Neural cell (in vitro differentiated cells): ENCODE results near the gene BHLHA15. TPM values are rescaled to one million over a fixed set of nuclear protein-coding genes. Genes with fewer than 3 reads are reported as not detected.

Experiments used
- H2AFZ ChIP-seq: fragments of 200-600, 300-800 bp; sonication (generic), shearing (Covaris generic); 2 replicates; pipeline ENCODE4 v1.6.0; 2014; ENCODE audit warnings: low read depth, mild to moderate bottlenecking, antibody characterized with exemption, low read length, moderate library complexity
- H3F3A ChIP-seq: fragments of 200-600 bp; shearing (Covaris generic); 2 replicates; pipeline ENCODE4 v1.6.1; 2016; ENCODE audit warnings: mild to moderate bottlenecking, moderate library complexity, mixed read lengths, antibody characterized with exemption, low read length; ENCODE audit not compliant: insufficient read depth, poor library complexity, severe bottlenecking
- H3K27ac ChIP-seq: fragments of 200-600, 300-800 bp; sonication (generic), shearing (Covaris generic); 2 replicates; pipeline ENCODE4 v1.5.1; 2014; ENCODE audit warnings: mild to moderate bottlenecking, low read length, moderate library complexity
- H3K27me3 ChIP-seq: fragments of 300-800, 200-600 bp; sonication (generic), shearing (Covaris generic); 2 replicates; pipeline ENCODE4 v1.6.0; 2014; ENCODE audit warnings: mild to moderate bottlenecking, low read depth, low read length, moderate library complexity; ENCODE audit not compliant: insufficient read depth
- H3K36me3 ChIP-seq: fragments of 300-800, 200-600 bp; sonication (generic), shearing (Covaris generic); 2 replicates; pipeline ENCODE4 v1.5.1; 2014; ENCODE audit warnings: mild to moderate bottlenecking, antibody characterized with exemption, low read length, moderate library complexity; ENCODE audit not compliant: insufficient read depth
- H3K4me2 ChIP-seq: fragments of 300-800, 200-600 bp; sonication (generic), shearing (Covaris generic); 2 replicates; pipeline ENCODE4 v1.6.0; 2014; ENCODE audit warnings: mild to moderate bottlenecking, low read length
- H3K4me3 ChIP-seq: fragments of 300-800, 200-600 bp; sonication (generic), shearing (Covaris generic); 2 replicates; pipeline ENCODE4 v1.5.1; 2014; ENCODE audit warnings: mild to moderate bottlenecking, low read length, moderate library complexity
- H3K79me2 ChIP-seq: fragments of 200-600 bp; shearing (Covaris generic); replicated peaks from 2 replicates; pipeline ENCODE4 v1.6.0; 2014; ENCODE audit warnings: mild to moderate bottlenecking, low read length, moderate library complexity; ENCODE audit not compliant: insufficient read depth
- H3K9ac ChIP-seq: fragments of 300-800, 200-600 bp; sonication (generic), shearing (Covaris generic); 2 replicates; pipeline ENCODE4 v1.6.1; 2016; ENCODE audit warnings: mild to moderate bottlenecking, low read length, mixed read lengths
- H3K9me2 ChIP-seq: fragments of 200-600 bp; shearing (Covaris generic); 2 replicates; pipeline ENCODE4 v1.6.1; 2016; ENCODE audit warnings: mild to moderate bottlenecking, low read length, mixed read lengths; ENCODE audit not compliant: insufficient read depth
- H3K9me3 ChIP-seq: fragments of 200-600, 300-800 bp; sonication (generic), shearing (Covaris generic); 2 replicates; pipeline ENCODE4 v1.6.1; 2016; ENCODE audit warnings: mild to moderate bottlenecking, mixed run types, low read length, moderate library complexity, mixed read lengths
- H4K20me1 ChIP-seq: fragments of 200-600 bp; shearing (Covaris generic); 2 replicates; pipeline ENCODE4 v1.6.1; 2016; ENCODE audit warnings: mild to moderate bottlenecking, mixed run types; ENCODE audit not compliant: insufficient read depth
- EP300 ChIP-seq: fragments of 450-650 bp; conservative IDR thresholded peaks from 2 replicates; pipeline ENCODE4 v1.6.1; 2014; ENCODE audit warnings: antibody characterized with exemption, mild to moderate bottlenecking, moderate library complexity; ENCODE audit not compliant: poor library complexity, severe bottlenecking
- EZH2 ChIP-seq: fragments of 200-600, 300-800 bp; shearing (Covaris generic), sonication (generic); IDR thresholded peaks from 2 replicates; pipeline ENCODE4 v1.6.1; 2014; ENCODE audit warnings: antibody characterized with exemption, low read length, borderline replicate concordance, mild to moderate bottlenecking; ENCODE audit not compliant: insufficient read depth, poor library complexity, severe bottlenecking
- MXI1 ChIP-seq: fragments of 450-650 bp; conservative IDR thresholded peaks from 2 replicates; pipeline ENCODE4 v1.6.1; 2014; ENCODE audit warnings: antibody characterized with exemption, mild to moderate bottlenecking; ENCODE audit not compliant: poor library complexity, severe bottlenecking
- POLR2AphosphoS5 ChIP-seq: IDR thresholded peaks from 2 replicates; pipeline ENCODE4 v1.6.1; 2012
- RAD21 ChIP-seq: fragments of 450-650 bp; conservative IDR thresholded peaks from 2 replicates; pipeline ENCODE4 v1.6.1; 2014; ENCODE audit warnings: antibody characterized with exemption, mild to moderate bottlenecking, moderate library complexity
- SMC3 ChIP-seq: fragments of 450-650 bp; conservative IDR thresholded peaks from 2 replicates; pipeline ENCODE4 v1.6.1; 2014; ENCODE audit warnings: antibody characterized with exemption, mild to moderate bottlenecking, moderate library complexity; ENCODE audit not compliant: poor library complexity
- TAF1 ChIP-seq: IDR thresholded peaks from 2 replicates; pipeline ENCODE4 v1.6.1; 2012; ENCODE audit warnings: low read depth
- polyA plus RNA-seq: library from polyadenylated mRNA; depleted of rRNA; stranded (reverse); fragments of >200 nt; gene quantifications from 2 replicates; pipeline ENCODE4 v1.2.3, GENCODE V29; 2014
- TF ChIP-seq, protein P1 (sequence below): fragments of 450-650 bp; IDR thresholded peaks from 2 replicates; pipeline ENCODE4 v1.5.1; 2014; ENCODE audit warnings: antibody characterized with exemption, mild to moderate bottlenecking, moderate library complexity; ENCODE audit not compliant: poor library complexity, severe bottlenecking
- TF ChIP-seq, protein P2 (sequence below): IDR thresholded peaks from 2 replicates; pipeline ENCODE4 v1.6.1; 2012; ENCODE audit warnings: borderline replicate concordance

BHLHA15 gene
- polyA plus RNA-seq, 1 donor from 2014 or later: not detected

DNA sequence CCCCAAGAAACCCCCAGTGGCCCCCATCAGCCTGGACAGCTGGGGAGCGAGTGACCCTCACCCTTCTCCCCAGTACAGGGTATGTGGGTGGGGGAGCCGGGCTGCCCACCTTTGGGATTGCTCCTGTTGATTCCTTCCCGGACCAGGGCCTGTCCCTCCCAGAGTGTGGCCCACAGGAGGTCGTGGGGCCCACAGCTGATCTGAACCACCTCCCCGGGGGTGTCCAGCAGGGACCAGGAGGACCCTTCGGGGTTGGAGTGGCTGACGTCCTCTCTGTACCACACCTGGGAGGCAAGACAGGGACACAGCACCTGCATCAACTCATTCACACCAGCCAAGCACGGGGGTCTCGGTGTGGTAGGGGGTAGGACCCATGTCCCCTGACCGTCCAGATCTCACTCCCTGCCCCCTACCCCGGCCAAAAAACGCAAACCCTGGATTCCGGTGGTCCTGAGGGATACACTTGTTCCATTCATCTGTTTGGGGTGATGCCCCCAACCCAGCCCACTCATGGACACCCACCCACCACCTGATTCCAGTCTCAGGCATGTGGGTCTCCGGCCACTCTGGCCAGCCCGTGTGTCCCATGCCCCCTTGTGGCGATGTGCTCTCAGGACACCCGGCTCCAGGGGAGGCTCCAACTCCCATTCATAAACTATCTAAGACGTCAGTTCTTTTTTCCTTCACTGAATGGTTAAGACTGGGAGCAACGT is 29.9 kb downstream of the BHLHA15 start:
- H3K27ac ChIP-seq: no peak overlapping the region
- no peaks in the 10 kb centered on the region for H4K20me1 ChIP-seq
- no peaks in the 10 kb centered on the region for H3K9me2 ChIP-seq
- no peak overlapping the region for H3K4me3 ChIP-seq
- no peak overlapping the region for H3K9ac ChIP-seq
- no peaks in the 10 kb centered on the region for H3K9me3 ChIP-seq
- H3K79me2 ChIP-seq: no peaks in the 10 kb centered on the region
- H3K27me3 ChIP-seq: no peaks in the 10 kb centered on the region
- H2AFZ ChIP-seq: no peak overlapping the region
- H3K4me2 ChIP-seq: no peak overlapping the region
- H3F3A ChIP-seq: no peaks in the 10 kb centered on the region
- no peaks in the 10 kb centered on the region for H3K36me3 ChIP-seq
- TF ChIP-seq POLR2AphosphoS5 (no peak), EZH2 (no peak), SMC3 (no peak), MXI1 (no peak), TAF1 (no peak), RAD21 (no peak), EP300 (no peak)
- TF ChIP-seq, protein P1, sequence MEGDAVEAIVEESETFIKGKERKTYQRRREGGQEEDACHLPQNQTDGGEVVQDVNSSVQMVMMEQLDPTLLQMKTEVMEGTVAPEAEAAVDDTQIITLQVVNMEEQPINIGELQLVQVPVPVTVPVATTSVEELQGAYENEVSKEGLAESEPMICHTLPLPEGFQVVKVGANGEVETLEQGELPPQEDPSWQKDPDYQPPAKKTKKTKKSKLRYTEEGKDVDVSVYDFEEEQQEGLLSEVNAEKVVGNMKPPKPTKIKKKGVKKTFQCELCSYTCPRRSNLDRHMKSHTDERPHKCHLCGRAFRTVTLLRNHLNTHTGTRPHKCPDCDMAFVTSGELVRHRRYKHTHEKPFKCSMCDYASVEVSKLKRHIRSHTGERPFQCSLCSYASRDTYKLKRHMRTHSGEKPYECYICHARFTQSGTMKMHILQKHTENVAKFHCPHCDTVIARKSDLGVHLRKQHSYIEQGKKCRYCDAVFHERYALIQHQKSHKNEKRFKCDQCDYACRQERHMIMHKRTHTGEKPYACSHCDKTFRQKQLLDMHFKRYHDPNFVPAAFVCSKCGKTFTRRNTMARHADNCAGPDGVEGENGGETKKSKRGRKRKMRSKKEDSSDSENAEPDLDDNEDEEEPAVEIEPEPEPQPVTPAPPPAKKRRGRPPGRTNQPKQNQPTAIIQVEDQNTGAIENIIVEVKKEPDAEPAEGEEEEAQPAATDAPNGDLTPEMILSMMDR: no peak
- TF ChIP-seq, protein P2, sequence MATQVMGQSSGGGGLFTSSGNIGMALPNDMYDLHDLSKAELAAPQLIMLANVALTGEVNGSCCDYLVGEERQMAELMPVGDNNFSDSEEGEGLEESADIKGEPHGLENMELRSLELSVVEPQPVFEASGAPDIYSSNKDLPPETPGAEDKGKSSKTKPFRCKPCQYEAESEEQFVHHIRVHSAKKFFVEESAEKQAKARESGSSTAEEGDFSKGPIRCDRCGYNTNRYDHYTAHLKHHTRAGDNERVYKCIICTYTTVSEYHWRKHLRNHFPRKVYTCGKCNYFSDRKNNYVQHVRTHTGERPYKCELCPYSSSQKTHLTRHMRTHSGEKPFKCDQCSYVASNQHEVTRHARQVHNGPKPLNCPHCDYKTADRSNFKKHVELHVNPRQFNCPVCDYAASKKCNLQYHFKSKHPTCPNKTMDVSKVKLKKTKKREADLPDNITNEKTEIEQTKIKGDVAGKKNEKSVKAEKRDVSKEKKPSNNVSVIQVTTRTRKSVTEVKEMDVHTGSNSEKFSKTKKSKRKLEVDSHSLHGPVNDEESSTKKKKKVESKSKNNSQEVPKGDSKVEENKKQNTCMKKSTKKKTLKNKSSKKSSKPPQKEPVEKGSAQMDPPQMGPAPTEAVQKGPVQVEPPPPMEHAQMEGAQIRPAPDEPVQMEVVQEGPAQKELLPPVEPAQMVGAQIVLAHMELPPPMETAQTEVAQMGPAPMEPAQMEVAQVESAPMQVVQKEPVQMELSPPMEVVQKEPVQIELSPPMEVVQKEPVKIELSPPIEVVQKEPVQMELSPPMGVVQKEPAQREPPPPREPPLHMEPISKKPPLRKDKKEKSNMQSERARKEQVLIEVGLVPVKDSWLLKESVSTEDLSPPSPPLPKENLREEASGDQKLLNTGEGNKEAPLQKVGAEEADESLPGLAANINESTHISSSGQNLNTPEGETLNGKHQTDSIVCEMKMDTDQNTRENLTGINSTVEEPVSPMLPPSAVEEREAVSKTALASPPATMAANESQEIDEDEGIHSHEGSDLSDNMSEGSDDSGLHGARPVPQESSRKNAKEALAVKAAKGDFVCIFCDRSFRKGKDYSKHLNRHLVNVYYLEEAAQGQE: no peak

DNA sequence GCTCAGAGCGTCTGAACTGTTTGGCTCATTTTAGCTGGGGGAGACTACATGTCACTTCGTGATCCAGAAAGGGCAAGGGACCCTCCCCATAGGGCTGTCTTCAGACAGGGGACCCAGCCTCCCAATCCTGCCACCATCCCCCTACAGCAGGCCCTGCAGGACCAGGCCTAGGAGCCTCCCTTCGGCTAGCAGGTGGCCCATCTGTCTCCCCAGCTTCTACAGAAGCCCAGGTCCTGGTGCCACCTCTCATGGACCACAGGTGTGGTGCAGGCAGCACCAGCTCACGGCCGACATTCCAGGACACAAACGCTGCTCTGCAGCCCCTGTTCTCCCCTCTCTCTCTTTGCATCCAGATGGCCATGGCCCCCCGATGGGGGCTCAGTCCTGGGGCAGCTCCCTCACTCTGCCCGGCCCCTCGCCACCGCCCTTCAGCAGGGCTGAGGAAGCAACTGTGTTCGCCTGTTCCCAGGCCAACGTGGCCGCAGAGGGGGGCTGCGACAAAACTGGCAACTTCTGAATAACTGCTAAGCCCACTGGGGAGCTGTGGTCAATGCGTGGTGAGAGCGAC is 30.5 kb downstream of the BHLHA15 start:
- Histone ChIP-seq H3K9ac (no peak overlapping the region), H3K79me2 (no peaks in the 10 kb centered on the region), H3F3A (no peaks in the 10 kb centered on the region), H4K20me1 (no peaks in the 10 kb centered on the region), H3K4me2 (no peak overlapping the region), H3K9me3 (no peaks in the 10 kb centered on the region), H3K36me3 (no peaks in the 10 kb centered on the region), H2AFZ (no peak overlapping the region), H3K27ac (no peak overlapping the region), H3K27me3 (no peaks in the 10 kb centered on the region), H3K9me2 (no peaks in the 10 kb centered on the region), H3K4me3 (no peak overlapping the region)
- TF ChIP-seq POLR2AphosphoS5 (no peak), EP300 (no peak), RAD21 (no peak), MXI1 (no peak), TAF1 (no peak), EZH2 (no peak), SMC3 (no peak)
- TF ChIP-seq, protein P1: no peak
- TF ChIP-seq, protein P2: no peak
